HPDE6-E6E7 (cell line): ENCODE data around the gene ABCB11.

ENCODE experiments used
- DNase-seq: peaks from one replicate; pipeline ENCODE4 v3.0.0; 2011; ENCODE audit warnings: missing footprints; ENCODE audit errors: extremely low spot score

Gene ABCB11

DNA sequence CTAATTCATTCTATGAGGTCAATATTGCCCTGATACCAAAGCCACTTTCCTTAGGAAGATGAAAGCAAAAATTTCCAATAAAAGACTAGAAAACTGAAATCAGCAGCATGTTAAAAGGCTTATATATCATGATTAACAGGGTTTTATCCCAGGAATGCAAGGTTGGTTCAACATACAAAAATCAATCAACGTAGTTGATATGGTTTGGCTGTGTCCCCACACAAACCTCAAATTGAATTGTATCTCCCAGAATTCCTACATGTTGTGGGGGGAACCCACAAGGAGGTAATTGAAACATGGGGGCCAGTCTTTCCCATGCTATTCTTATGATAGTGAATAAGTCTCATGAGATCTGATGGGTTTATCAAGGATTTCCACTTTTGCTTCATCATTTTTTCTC is 11.7 kb upstream of the ABCB11 start:
- DNase-seq: no peak

DNA sequence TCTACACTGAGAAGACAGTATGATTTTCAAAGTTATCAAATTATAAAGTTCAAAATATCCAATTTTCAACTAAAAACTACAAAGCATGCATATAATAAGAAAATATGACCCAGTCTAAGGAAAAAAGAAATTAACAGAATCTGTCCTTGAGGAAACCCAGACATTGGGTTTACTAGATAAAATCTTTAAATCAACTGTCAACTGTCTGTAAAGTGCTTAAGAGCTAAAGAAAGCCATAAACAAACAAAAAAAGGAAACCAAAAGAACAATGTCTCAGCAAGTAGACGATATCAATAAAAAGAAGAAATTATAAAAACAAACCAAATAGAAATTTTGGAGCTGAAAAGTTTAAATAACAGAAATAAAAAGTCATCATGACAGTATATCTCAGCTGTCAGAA is 10.5 kb upstream of the ABCB11 start:
- no peak for DNase-seq

- DNase-seq: no peak
Observed at GRCh38 chr2:169039702-169040101, 8.6 kb upstream of the ABCB11 start.

DNA sequence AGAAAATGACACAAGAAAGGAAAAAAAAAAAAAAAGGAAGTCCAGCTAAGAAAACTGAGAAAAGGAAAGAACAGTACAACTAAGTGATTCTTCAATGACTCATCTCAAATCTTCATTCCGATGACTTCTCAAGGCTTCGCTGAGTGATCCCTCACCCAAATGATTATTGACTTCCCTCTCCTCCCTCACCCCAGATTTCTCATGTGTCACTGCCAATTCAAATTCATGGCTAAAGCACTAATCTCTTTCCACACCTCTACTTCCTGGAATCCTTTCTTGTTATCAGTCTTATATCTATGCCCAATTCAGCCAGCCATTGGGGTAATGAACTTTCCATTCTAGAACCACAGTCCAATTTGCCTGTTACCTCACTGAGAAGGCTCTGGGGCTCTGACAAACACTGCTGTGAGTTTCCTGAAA is 7.2 kb upstream of the ABCB11 start:
- peak; percentile 83 for DNase-seq

- DNase-seq: no peak
Observed at GRCh38 chr2:169036736-169037440, 5.8 kb upstream of the ABCB11 start.

- DNase-seq: no peak
Observed at GRCh38 chr2:169035887-169036286, 4.8 kb upstream of the ABCB11 start.

DNA sequence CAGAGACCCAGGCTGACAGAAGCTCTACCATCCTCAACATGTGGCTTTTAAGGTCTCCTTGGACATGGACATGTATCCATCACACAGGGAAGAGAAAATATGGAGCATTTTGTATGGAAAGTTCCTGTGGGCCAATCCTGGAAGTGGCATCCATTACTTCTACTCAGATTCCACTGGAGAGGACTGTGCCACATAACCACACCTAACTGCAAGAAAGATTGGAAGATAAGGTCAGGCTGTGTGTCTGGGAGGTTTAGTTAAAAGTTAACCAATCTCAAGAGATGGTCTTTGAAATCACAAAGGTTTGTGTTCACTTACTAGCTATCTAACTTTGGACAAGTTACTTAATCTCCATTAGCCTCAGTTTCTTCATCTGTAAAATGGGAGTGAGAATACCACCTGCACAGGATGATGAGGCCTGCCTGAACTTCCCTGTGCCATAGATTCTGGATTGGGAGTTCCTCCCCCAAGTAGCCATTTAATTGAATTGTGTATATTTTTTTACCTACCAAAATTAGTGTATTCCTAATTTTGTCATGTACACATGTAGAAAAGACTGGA is 3.9 kb upstream of the ABCB11 start:
- DNase-seq: no peak

DNA sequence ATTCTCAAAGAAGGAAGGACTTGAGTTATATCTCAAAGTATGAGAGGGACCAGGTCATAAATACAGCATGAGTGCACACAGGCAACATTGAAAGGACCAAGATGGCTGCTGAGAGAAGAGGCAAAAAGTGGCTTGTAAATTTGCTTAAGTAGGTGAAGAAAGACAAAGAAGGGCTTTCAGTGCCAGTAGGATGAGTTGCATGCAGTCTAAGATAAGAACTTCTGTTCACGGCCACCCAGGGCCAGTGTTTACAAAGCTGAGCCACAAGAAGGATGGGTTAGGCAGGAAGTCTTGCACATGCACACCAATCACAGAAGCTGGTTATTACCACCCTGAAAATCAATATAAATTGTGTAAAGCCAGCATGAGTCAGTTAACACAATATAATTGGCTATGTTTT is 3.1 kb upstream of the ABCB11 start:
- DNase-seq: no peak

DNA sequence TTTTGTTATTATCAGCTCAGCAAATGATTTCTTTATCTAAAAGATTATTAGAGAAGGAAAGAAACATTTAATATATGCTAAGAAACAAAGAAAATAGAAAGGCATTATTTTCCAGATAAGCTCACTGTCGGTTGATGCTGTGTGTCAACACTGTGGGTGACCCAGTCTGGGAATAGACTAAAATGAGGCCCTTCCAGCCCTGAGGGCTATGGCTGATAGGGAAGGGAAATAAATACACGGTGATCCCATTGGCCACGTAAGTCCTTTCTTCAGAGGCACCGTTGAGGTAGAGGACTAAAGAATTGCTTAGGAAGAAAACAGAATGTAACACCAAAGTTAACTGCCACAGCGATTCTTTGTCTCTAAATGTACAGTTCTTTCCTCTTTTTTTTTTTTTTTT is 1.8 kb downstream of the ABCB11 start:
- DNase-seq: no peak

DNA sequence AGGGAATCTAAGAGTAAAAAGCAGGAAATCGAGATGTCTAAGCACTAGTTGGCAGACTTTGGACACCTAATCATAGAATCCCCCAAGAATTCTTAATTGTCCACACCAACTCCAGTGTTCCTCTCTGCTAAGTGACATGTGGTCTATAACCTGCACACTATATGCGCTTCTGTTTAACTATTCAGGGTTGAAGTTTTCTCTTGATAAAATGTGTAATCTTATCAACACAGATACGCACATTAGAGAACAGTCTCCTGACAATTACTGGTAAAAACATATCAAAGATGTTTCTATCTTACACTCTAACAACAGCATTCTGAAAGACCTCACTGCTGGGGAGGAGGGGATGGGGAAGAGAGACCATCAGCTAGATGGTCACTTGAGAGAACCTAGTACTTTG is 3.9 kb downstream of the ABCB11 start:
- no peak for DNase-seq

- no peak for DNase-seq
Observed at GRCh38 chr2:169026056-169026455, 5.1 kb downstream of the ABCB11 start.

DNA sequence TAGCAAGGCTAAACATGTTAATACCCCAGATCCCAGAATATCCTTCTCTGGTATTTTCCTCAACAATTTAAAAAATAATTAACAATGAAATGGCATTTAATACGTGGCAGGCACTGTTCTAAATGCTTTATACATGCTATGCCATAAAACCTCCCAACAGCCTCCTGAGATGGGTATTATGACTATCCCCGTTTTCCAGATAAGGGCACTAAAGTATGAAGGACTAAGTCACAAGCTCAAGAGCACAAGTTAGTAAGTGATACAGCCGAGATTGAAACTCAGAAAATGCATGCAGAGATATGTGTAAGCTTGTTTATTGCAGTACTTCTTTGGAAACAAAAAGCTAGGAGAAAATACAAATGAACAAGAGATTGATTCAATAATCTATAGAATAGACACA is 8.0 kb downstream of the ABCB11 start:
- no peak for DNase-seq

- no peak for DNase-seq
Observed at GRCh38 chr2:169018390-169018789, 12.7 kb downstream of the ABCB11 start.

DNA sequence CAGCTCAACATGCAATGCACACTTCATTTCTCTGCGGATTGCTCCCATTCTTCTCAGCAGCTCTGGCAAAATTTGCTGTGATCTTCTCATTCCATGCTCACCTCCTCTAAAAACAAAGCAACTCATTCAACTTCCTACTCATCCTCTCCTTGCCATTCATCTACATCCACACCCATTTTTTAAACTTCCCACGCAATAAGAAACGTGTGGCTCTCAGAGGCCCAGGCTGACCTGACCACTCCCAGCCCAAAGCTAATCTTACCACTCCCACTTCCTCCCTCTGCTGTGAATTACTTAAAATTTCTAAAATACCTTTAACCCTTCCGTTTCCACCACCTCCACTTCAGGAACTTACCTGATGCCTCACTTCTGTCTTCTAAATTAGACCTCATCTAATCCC is 15.2 kb downstream of the ABCB11 start:
- DNase-seq: no peak

DNA sequence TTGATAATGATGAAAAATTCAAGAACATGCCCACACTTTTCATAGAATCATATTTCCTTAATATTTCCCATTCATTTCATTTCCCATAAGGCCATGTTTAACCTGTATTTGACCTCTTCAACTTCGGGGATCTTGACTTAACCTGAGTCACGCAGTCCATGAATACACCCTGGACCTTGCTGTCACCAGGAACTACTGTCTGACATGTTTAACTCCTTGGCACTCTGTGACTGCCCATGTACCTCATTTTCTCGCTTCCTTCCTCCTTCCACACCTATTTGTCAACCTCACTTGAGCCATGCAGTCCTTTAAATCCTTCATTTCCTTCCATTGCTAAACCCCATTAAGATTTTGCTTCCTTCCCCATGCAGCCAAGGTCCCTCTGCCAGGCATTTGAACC is 16.3 kb downstream of the ABCB11 start:
- DNase-seq: no peak

DNA sequence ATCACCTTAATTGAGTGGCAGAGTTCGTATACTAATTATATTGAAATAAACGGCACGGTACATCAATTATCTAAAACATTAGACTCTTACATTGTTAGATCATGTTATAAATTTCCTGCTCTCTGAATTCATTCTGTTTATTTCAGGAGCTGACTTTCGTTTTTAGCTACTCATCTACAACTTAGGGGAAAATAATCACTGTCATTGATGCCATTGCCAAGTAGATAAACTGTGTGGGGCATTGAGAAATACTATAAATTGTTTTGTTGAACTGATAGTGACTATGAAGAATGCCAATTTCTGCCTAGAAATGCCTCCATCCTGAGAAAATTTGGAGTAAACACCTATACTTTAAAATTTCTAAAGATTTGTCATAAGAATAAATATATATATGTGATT is 17.5 kb downstream of the ABCB11 start:
- no peak for DNase-seq

DNA sequence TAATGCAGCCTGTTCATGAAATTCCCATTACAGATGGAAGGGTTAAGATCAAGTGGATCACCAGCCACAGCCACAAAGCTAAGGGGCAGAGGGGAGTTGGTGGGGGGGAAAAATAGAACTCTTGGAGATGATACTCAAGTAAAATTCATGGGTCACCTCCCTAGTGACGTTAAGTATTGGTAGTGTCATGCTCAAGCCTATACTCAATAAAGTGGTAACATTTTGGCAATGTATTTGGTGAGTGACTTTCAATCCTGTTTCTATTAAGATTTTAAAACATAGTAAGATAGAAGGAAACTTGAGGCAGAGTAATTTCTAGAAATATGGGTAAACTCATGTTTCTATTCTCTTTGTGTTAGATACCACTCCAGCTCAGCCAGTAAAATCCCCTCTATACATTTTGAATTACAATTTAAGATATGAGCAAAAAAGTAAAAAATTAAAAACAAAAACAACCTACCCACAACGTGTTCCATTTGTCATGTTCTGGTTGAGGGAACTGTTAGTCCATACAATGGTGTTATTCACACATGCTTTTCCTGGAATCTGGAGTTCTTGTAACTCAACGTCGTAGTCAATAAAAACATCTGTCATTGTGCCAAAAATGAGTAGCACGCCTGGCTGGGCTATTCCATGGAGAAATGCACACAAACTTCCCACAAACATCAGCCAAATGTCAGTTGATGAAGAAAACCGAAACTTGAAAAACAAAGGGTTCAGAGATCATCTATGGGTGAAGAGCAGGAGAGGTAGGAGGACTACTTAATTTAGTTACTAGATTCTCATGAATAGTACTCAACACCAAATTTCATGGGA is 18.1 kb downstream of the ABCB11 start:
- DNase-seq: no peak

GRCh38 chr2:169012191-169012792 is 18.8 kb downstream of the ABCB11 start:
- peak; percentile 48 for DNase-seq

GRCh38 chr2:169011698-169012097 is 19.4 kb downstream of the ABCB11 start:
- no peak for DNase-seq

DNA sequence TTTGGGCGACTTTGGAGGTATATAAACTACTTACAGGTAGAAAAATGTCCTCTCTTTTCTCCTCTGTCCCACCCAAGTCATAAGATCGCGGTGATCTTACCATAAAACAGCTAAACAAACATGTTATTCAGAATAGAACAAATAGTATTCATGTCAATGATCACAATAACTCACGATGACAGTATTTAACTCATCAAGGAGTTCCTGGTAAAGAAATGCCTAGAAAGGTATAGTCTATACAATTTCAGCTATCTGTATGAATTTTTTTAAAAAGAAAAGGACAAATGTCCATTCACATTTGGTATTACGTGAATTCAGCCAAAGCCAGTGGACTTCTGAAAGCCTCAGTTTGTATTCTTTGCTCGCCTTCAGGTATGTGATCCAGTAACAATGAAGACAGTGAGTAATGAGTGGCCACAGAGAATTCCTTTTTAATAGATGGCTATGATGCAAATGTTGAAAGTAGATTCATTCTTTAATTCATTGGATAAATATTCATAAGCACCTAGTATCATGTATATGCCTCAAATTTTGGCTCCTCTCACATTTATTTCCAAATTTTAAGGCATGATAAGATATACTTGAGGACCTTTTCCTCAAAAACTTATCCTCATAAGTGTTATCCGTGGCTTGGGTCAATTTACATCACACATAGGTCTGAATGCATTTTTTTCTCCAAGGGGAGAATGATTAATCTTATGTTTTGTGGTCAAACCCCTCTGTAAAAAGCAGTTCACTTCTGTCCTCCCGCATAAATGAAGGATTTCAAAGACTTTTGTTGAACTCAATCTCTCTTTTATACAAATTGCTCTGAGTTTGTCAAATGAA is 20.3 kb downstream of the ABCB11 start:
- DNase-seq: no peak

DNA sequence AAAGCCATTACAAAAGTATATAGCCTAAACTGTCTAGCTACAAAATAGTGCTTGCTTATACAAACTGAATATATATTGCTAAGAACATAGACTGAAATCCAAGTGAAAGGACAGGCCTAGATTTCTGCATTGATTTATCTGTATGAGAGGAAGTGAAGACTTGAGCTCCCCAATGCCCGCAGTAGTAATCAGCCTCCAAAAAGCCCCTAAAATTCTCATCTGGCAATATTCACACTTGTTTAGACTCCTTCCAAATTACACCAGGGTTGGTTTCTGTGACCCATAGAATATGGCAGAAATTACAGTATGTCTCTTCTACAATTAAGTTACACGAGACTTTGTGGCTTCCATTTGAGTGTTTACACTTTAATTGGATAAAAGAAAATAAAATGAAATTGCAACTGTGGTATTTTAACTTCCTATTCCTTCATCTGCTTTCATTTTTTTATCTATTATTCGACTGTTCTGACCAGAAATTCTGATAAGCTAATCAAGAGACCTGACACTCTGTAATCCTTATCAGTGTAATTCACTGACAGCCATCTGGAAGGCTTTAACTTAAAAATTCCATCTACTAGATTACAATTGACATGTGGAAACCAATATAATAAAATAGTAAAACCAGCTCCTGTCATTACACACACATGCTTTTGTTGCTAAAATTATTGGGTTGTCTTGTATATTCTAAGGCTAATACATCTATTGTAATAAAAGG is 21.1 kb downstream of the ABCB11 start:
- DNase-seq: no peak
